ENCODE measurements around the gene FBXO36.

The FBXO36 gene

DNA sequence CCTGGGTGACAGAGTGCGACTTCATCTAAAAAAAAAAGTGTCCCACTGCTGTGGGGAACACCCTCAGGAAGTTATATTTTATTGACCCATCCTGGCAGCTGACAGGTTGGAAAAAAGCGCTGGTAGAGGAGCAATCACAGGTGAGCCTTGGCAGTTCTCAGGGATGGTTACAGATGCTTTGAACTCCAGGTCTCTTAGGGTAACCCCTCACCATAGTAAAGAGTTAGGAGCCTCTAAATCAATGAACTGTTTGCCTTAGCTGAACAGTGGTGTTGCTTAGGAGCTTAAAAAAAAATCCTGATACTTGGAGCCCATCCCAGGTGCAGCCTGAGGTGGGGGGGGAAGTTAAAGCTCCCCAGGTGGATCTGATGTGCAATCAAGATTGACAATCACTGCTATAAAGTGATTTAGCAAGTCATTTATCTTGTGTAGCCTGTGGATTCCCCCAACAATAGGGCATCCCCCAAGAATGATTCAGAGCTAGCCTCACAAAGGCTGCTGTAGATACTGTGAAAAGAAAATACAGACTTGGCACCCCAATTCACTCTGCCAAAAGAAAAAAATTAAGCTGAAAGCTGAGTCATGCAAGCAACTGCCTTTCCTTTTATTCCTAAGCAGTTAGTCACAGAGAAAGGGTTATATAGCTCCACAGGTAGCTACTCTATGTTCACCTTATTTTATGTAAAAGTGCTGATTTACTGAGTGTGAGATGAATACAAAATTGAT, 131.6 kb downstream of the FBXO36 start:
- DNase-seq: no peak

DNA sequence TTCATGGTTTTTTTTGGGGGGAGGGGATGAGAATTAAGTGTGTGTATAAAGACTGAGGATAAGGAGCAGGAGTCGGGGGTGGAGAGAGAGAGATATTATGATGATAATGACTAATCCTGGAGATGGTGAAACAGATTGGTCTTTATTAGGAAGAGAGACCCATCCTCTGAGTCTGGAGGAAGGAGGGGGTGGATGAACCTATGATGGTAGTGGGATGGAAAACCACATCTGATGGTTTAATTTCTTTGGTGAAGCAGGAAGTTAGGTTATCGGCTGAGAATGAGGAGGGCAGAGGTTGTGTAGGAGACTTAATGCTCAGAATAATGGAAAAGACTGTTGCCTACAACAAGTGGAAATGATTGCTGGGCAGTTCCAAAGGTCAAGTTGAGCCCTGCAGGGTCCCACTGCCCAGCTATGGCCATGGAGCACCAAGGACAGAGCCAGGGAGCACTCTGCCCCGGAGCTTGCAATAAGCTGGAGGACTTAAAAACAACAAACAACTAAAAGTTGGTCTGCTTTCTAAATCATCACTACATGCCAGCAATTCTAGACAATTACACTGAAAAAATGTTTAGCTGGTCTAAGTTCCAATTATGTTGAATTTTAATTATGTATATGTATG, 138.5 kb downstream of the FBXO36 start:
- DNase-seq: no peak

Measured in T1000 (cell line).